T-helper 17 cell (primary cell): ENCODE data around the gene TCF20. TPM values are rescaled to one million over a fixed set of nuclear protein-coding genes. Genes with fewer than 3 reads are reported as not detected.

Source experiments
- ATAC-seq: fragments of 150-1000 bp; cut with Tn5 transposase; 2 replicates; pipeline ENCODE4 v1.10.0; 2021; ENCODE audit warnings: mild to moderate bottlenecking, moderate library complexity
- DNase-seq, 3 donors: peaks; one replicate each; pipeline versions ENCODE4 v3.0.0 to v3.0.0-alpha.2; 2020 to 2021
- H3K9me3 ChIP-seq: one replicate; pipeline ENCODE4 v1.7.0; 2013; ENCODE audit warnings: low read length, mild to moderate bottlenecking; ENCODE audit not compliant: control insufficient read depth, poor library complexity, severe bottlenecking
- H3K27ac Mint-ChIP-seq: one replicate; pipeline ENCODE4 v1.8.0; 2022; ENCODE audit warnings: mild to moderate bottlenecking, moderate library complexity, mixed read lengths
- H3K27me3 Mint-ChIP-seq: one replicate; pipeline ENCODE4 v1.8.0; 2022; ENCODE audit warnings: mixed read lengths
- H3K36me3 Mint-ChIP-seq: one replicate; pipeline ENCODE4 v1.8.0; 2022; ENCODE audit warnings: low read depth, mixed read lengths
- H3K4me1 Mint-ChIP-seq: one replicate; pipeline ENCODE4 v1.8.0; 2022; ENCODE audit warnings: mild to moderate bottlenecking, mixed read lengths
- H3K4me3 Mint-ChIP-seq: one replicate; pipeline ENCODE4 v1.8.0; 2022; ENCODE audit warnings: mild to moderate bottlenecking, moderate library complexity, mixed read lengths
- total RNA-seq, 4 donors: library from RNA in 2 of 4; stranded (reverse) in 2 of 4; gene quantifications; one replicate each; pipeline ENCODE4 v1.2.3 and lab custom pipeline; 2022 to 2026

Gene TCF20
- total RNA-seq, 2 donors from 2014 or later: 68.7 to 81.9 TPM

DNA sequence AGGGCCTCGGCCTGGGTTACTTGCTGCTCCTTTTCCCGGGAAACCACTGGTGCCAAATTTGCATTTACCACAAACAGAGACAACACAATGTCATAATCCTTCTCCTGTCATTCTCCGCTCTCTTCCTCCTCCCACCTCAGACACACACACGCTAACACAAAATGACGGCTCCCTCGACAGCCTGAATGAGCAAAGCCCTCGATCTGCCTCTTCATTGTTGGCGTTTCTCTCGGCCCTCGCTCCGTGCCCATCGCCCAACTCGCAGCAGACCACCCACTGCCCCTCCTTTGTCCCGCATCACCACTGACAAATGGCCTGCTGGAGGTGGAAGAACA is 12.5 kb upstream of the TCF20 start:
- Mint-ChIP-seq H3K4me1 (peaks cover 25% of the 10 kb centered on the region), H3K36me3 (no peaks in the 10 kb centered on the region), H3K4me3 (peak overlapping the region; percentile 68), H3K27me3 (no peaks in the 10 kb centered on the region), H3K27ac (no peak overlapping the region)
- DNase-seq: no peak
- no peak for ATAC-seq
- no peaks in the 10 kb centered on the region for H3K9me3 ChIP-seq

DNA sequence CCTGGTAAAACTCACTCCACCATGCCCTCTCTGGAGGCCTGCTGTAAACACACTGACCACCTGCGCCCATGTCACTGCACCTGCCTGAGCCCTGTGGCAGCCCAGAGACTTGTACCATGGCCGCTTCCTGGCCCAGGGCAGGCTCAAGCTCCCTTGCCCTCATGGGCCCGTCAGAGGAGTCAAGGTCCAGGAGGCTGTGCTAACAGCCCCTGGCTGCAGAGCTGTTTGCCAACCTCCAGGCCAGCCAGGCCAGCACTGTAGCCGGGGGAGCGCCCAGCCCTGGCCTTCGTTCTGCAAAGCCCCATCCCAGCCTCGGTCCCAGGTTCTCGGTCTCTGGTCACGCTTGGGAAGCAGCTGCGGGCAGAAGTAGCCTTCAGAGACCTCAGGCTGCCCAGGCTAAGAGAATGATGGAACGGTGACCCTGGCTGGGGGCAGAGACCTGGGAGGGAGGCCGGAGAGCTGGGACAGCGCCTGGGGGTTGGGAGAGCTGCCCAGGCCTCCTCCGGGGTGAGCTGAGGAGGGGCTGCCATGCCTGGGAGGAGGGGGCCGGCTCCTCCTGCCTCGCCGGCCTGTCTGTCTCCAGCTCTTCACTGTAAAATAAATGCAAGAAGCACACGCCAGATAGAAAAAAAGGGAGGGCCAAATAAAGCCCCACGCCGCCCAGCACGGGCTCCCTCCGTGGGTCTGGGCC is 11.9 kb upstream of the TCF20 start:
- peak overlapping the region; percentile 29 for H3K27ac Mint-ChIP-seq
- DNase-seq: no peak
- H3K36me3 Mint-ChIP-seq: no peaks in the 10 kb centered on the region
- H3K4me3 Mint-ChIP-seq: peak overlapping the region; percentile 68
- no peaks in the 10 kb centered on the region for H3K27me3 Mint-ChIP-seq
- no peak for ATAC-seq
- H3K9me3 ChIP-seq: no peaks in the 10 kb centered on the region
- H3K4me1 Mint-ChIP-seq: peaks cover 23% of the 10 kb centered on the region

DNA sequence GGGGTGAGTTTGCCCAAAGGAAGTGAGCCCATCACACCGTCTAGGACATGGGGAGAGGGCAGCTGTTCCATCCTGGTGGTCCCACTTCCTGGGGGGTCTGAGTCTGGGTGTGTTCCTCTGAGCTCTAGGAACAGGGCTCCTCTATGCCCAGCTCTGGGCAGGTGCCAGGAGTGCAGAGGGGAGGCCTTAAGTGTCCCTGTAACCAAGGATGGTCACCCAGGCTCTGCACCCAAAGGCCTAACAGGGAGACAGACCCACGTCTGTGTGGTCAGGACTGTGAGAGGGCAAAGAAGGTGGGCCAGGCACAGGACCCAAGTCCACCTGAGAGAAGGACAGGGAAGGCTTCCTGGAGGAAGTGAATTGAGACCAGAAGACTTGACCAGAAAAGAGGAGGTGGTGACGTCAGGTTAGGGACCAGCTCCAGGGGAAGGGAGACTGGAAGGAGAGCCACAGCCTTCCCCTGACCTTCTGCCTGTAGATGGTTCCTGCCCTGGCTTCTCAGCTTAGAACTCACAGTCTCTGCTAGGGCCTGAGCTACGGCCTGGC is 11.3 kb upstream of the TCF20 start:
- peaks cover 26% of the 10 kb centered on the region for H3K4me1 Mint-ChIP-seq
- no peaks in the 10 kb centered on the region for H3K27me3 Mint-ChIP-seq
- H3K9me3 ChIP-seq: no peaks in the 10 kb centered on the region
- DNase-seq (no peak), ATAC-seq (no peak)
- peak overlapping the region; percentile 62 for H3K4me3 Mint-ChIP-seq
- peaks cover 4% of the 10 kb centered on the region for H3K36me3 Mint-ChIP-seq
- H3K27ac Mint-ChIP-seq: peak overlapping the region; percentile 29

DNA sequence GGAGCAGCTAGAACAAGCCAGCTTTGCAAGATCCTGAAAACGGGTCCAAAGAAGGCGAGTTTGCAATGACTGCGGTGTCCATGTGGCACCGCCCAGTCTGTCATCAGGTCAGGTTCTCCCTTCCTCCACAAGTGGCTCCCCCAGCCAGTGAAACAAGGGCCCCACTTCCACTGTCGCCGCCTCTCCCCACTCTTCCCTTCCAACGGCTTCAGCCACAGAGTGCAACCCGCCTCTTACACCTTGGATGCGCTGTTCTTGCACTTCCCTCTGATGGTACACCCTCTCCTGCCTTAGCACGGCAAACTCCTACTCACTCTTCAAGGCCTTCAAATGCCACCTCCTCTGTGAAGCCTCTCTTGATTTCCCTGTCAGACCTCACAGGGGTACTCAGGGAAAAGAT is 10.8 kb upstream of the TCF20 start:
- H3K27ac Mint-ChIP-seq: peak overlapping the region; percentile 29
- H3K36me3 Mint-ChIP-seq: peaks cover 4% of the 10 kb centered on the region
- no peak overlapping the region for H3K4me3 Mint-ChIP-seq
- no peaks in the 10 kb centered on the region for H3K9me3 ChIP-seq
- ATAC-seq (no peak), DNase-seq (no peak)
- no peaks in the 10 kb centered on the region for H3K27me3 Mint-ChIP-seq
- peaks cover 21% of the 10 kb centered on the region for H3K4me1 Mint-ChIP-seq

DNA sequence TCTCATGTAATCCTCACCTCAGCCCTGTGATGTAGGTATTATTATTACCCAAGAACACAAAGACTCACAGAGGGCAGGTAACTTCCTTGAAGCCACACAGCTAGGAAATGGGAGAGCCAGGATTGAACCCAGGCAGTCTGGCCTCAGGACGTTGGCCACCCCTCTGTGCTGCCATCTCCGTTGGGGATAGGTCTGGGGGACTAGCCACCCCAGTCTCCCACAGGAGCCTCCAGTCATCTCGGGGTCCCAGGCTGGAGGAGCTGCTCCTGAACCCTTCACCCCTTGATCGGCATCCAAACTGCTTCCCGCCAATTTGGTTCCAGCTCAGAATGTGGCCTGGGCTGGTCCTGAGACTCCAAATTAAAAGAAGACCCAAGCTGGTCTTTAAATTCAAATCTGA is 10.4 kb upstream of the TCF20 start:
- H3K9me3 ChIP-seq: no peaks in the 10 kb centered on the region
- Mint-ChIP-seq H3K4me3 (no peak overlapping the region), H3K36me3 (peaks cover 4% of the 10 kb centered on the region), H3K27me3 (no peaks in the 10 kb centered on the region), H3K4me1 (peaks cover 17% of the 10 kb centered on the region), H3K27ac (no peak overlapping the region)
- no peak for ATAC-seq
- no peak for DNase-seq

DNA sequence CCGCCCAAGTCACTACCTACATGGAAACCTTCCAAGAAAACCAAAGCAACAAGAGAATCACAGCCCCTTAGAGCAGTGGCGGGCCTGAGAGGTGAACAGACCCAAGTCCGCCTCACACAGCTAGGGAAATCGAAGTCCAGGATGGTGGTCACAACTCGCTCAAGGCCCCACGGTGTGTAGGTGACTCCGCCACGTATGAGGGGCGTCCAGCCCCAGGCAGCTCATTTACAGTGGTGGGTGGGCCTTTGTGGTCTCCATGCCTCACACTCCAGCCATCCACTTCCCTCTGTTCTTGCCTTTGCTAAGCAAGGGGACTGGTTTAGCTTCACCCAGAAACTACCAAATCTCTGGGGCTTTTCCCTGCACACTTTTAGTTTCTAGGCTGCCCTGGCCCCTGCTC is 9.7 kb upstream of the TCF20 start:
- Mint-ChIP-seq H3K4me1 (peaks cover 12% of the 10 kb centered on the region), H3K36me3 (peaks cover 4% of the 10 kb centered on the region), H3K27me3 (no peaks in the 10 kb centered on the region), H3K27ac (no peak overlapping the region), H3K4me3 (no peak overlapping the region)
- ATAC-seq: no peak
- no peak for DNase-seq
- H3K9me3 ChIP-seq: no peaks in the 10 kb centered on the region

DNA sequence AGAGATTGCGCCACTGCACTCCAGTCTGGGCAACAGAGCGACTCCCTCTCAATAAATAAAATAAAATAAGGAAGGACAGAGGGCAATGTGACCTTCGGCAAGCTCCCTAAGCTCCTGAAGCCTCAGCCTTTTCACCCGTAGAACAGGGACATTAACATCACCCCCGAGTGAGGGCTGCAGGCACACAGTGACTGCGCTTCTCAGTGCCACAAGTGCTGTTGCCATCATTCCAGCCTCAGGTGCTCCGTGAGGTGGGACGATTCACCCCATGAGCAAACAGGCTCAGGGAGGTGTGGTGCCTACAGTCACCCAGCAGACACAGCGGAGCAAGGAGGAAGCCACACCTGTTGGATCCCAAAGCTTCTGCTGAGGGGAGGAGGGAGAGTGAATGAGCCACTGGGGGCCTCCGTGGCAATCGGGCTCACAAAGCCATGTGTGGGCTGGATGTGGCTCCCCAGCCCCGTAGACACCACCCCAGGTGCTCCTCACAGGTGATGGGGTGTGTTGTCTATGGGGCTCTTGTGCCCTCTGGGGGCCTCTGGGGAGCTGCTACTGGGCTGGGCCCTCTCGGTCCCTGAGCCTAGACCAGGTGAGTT is 9.1 kb upstream of the TCF20 start:
- H3K36me3 Mint-ChIP-seq: peaks cover 4% of the 10 kb centered on the region
- no peak overlapping the region for H3K4me3 Mint-ChIP-seq
- no peak overlapping the region for H3K27ac Mint-ChIP-seq
- H3K4me1 Mint-ChIP-seq: peaks cover 11% of the 10 kb centered on the region
- no peaks in the 10 kb centered on the region for H3K27me3 Mint-ChIP-seq
- ATAC-seq (no peak), DNase-seq (no peak)
- H3K9me3 ChIP-seq: no peaks in the 10 kb centered on the region

DNA sequence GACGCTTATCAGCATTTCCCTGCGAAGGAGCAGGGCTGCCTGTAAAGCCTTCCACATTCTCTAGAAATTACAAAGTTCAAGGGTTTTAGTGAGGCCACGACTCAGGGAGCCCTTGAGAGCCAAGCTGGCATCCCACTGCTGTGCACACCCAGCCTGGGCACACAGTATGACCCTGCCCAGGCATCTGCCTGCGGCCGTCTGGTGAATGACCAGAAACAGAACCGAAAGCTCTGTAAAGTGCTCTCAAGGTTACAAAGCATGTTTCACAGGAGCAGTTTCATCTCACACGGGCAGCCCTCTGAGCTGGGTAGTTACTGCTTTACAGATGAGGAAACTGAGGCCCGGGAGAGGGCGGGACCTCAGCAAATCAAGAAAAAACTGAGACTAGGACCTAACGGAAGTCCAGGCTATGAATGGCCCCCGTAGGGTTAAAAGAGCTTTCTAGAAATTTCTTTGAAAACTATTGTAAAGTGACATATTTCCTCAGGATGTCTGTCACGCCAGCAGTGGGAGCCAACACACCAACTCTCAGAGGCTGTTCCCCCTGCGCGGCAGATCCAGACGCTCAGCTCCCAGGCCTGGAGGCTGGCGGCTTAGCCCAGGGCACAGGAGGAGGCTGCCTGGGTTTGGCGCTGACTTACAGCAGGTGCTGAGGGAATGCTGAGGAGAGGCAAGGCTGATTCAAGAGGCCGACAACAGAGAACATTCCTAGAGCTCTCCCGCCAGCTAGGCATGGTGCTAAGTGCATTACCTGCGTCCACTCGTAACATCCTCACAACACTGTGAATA is 7.7 kb upstream of the TCF20 start:
- H3K27ac Mint-ChIP-seq: no peak overlapping the region

DNA sequence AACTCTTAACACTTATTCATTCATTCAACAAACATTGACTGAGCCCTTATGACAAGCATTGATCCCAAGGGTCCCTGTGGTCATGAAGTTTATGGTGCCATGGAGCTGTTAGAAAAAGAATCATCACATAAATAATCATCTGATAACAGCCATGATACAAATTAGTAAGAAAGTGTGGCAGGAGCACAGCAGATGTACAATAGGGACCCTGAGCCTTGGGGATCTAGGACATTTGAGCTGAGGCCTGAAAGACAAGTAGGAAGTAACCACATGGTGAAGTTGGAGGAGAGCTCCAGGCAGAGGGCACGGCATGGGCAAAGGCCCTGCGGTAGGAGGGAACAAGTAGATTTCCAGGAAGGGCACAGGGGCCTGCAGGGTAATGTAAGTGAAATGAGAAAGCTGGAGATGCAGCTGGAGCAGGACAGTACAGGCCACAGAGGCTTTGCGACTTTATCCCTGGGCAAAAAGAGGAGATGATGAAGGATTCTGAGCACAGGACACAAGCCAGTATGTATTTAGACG is 6.8 kb upstream of the TCF20 start:
- peak overlapping the region; percentile 11 for H3K27ac Mint-ChIP-seq
- no peaks in the 10 kb centered on the region for H3K9me3 ChIP-seq
- no peaks in the 10 kb centered on the region for H3K27me3 Mint-ChIP-seq
- H3K4me3 Mint-ChIP-seq: no peak overlapping the region
- peaks cover 6% of the 10 kb centered on the region for H3K4me1 Mint-ChIP-seq
- ATAC-seq: no peak
- no peak for DNase-seq
- H3K36me3 Mint-ChIP-seq: peaks cover 4% of the 10 kb centered on the region

More for the DNA sequence above, 7.7 kb upstream of the TCF20 start:
- Mint-ChIP-seq H3K36me3 (peaks cover 4% of the 10 kb centered on the region), H3K4me1 (peaks cover 6% of the 10 kb centered on the region), H3K4me3 (no peak overlapping the region), H3K27me3 (no peaks in the 10 kb centered on the region)
- DNase-seq (no peak), ATAC-seq (no peak)
- no peaks in the 10 kb centered on the region for H3K9me3 ChIP-seq

DNA sequence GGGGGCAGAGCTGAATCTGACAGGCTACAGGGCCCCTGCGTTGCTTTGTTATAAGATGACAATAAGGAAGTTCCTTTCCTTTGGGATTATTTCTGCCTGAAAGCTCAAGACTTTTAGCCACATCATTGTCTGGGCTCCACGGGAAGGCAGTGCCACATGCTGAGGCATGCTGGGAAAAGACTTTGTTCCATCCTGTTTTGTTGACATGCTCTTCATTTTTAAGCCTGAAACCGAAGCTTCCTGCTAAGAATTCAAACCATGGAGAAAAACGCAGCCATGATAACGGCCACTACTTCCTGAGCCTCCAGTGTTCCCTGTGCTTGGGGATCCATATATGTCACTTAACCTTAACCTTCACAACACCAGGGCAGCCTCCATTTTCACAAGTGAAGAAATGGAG is 5.5 kb upstream of the TCF20 start:
- H3K9me3 ChIP-seq: no peaks in the 10 kb centered on the region
- Mint-ChIP-seq H3K4me3 (no peak overlapping the region), H3K27me3 (no peaks in the 10 kb centered on the region), H3K36me3 (peaks cover 4% of the 10 kb centered on the region), H3K4me1 (peaks cover 4% of the 10 kb centered on the region), H3K27ac (no peak overlapping the region)
- no peak for DNase-seq
- no peak for ATAC-seq

DNA sequence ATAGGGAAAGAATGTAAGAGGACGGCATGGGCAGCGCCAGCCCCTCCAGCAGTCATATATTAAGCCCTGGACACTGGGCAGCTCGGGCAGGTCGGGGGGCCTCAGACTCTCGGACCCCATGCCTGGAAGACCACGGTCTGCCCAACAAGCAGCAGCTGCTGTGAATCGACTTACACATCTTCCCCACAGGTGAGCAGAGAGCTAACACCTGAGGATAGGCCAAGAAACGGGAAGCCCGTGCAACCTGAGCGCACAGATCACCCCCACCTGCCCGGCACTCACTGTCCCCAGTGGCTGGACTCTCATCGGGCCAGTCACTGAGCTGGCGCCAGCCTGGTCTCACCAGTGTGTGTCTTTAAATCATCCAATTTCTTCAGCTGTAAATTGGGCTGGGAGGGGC is 4.7 kb upstream of the TCF20 start:
- Mint-ChIP-seq H3K4me3 (no peak overlapping the region), H3K4me1 (peaks cover 4% of the 10 kb centered on the region), H3K27ac (no peak overlapping the region), H3K27me3 (no peaks in the 10 kb centered on the region), H3K36me3 (peaks cover 4% of the 10 kb centered on the region)
- ATAC-seq (no peak), DNase-seq (no peak)
- no peaks in the 10 kb centered on the region for H3K9me3 ChIP-seq

DNA sequence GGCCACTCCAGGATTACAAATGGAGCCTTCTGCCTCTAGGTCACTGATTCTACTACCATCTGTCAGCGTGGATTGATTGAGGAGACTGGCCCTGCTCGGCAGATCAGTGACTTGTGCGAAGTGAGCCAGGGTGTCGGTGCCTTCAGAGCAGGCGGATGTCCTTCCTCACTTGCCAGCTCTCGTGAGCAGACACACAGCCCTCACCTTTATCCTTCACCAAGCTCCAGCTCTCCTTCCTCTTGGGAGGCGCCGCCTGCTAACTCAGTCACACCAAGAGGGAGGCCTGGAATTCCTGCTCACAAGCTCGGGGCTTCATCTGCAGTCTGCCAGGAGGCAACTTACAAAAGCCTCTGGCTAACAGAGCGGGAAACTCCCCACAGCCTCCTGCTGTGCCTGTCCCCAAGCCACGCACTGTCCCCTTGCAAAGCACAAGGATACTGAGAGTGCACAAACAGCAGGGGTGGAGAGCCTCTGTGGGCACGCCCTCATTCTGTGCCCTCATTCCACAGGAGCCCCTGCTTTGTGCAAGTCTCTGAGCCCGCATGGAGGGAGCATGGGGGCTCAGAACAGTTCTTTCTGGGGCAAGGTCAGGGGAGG is 3.5 kb upstream of the TCF20 start:
- H3K4me3 Mint-ChIP-seq: no peak overlapping the region
- H3K27me3 Mint-ChIP-seq: no peaks in the 10 kb centered on the region
- H3K27ac Mint-ChIP-seq: peak overlapping the region; percentile 67
- peaks cover 10% of the 10 kb centered on the region for H3K4me1 Mint-ChIP-seq
- DNase-seq (no peak), ATAC-seq (no peak)
- H3K36me3 Mint-ChIP-seq: peaks cover 4% of the 10 kb centered on the region
- no peaks in the 10 kb centered on the region for H3K9me3 ChIP-seq

DNA sequence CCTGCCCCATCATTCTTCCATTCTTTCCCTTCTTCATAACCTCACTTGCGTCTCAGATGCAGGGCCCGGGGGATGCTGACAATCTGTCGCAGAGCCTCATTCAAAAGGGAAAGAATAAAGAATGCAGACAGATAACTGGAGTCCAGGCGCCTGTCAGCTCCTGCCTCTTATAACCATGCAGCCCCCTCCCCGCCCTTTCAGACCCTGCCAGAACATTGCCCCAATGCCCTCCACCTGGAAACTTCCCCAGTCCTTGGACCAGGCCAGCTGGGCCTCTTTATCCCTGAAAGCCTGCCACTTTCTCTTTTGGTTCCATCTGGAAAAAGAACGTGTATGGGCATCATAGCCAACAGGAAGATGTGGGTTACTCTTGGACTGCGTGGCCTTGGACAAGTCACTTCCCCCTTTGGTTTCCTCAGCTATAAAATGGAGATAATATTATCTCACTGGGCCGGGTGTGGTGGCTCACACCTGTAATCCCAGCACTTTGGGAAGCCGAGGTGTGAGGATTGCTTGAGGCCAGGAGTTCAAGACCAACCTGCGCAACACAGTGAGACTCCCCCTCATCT is 2.1 kb upstream of the TCF20 start:
- ATAC-seq (no peak), DNase-seq (no peak)
- H3K4me1 Mint-ChIP-seq: peaks cover 20% of the 10 kb centered on the region
- H3K27me3 Mint-ChIP-seq: no peaks in the 10 kb centered on the region
- H3K36me3 Mint-ChIP-seq: peaks cover 4% of the 10 kb centered on the region
- no peak overlapping the region for H3K27ac Mint-ChIP-seq
- no peak overlapping the region for H3K4me3 Mint-ChIP-seq
- no peaks in the 10 kb centered on the region for H3K9me3 ChIP-seq
